SK-N-SH (cell line): ENCODE data around the gene CLEC3A. TPM values are rescaled to one million over a fixed set of nuclear protein-coding genes. Genes with fewer than 3 reads are reported as not detected.

Experiments used
- CTCF ChIA-PET: fragments of 300-600, 350-600 bp; formaldehyde crosslinking; extraction: SDS; loops from one replicate; lab custom pipeline; 2021; lab: Yijun Ruan, JAX
- POLR2A ChIA-PET: fragments of 350-600 bp; sonication (Branson Sonifier 250); formaldehyde crosslinking; extraction: SDS; loops from one replicate; lab custom pipeline; 2020; ENCODE audit warnings: antibody characterized with exemption, inconsistent platforms; lab: Yijun Ruan, JAX
- DNase-seq: peaks from one replicate; pipeline ENCODE4 v3.0.0; 2012
- H2AFZ ChIP-seq: fragments of 200-600 bp; sonication (generic); 2 replicates; pipeline ENCODE4 v1.8.1; 2016; ENCODE audit warnings: antibody characterized with exemption, mild to moderate bottlenecking, low read depth
- H3F3A ChIP-seq: fragments of 200-600 bp; sonication (generic); replicated peaks from 2 replicates; pipeline ENCODE3; 2016; ENCODE audit warnings: antibody characterized with exemption, mild to moderate bottlenecking; ENCODE audit not compliant: insufficient read depth
- H3K27ac ChIP-seq, 2 experiments: fragments of 200-500 bp in 1 of 2; fragments of 200-600 bp in 1 of 2; sonication (Bioruptor generic) in 1 of 2; sonication (generic), shearing (Covaris generic) in 1 of 2; 2 replicates each; pipeline versions ENCODE4 v1.5.1 to v1.6.1; 2014 to 2016; ENCODE audit warnings: low read depth in 2 of 2, inconsistent platforms in 1 of 2, low read length in 1 of 2, mild to moderate bottlenecking in 1 of 2, mixed read lengths in 1 of 2
- H3K27me3 ChIP-seq: fragments of 200-600 bp; sonication (generic), shearing (Covaris generic); 2 replicates; pipeline ENCODE4 v1.6.1; 2016; ENCODE audit warnings: mixed run types; ENCODE audit not compliant: insufficient read depth
- H3K36me3 ChIP-seq, 2 experiments: fragments of 200-500 bp in 1 of 2; fragments of 200-600 bp in 1 of 2; sonication (Bioruptor generic) in 1 of 2; sonication (generic) in 1 of 2; replicated peaks in 1 of 2; 2 replicates each; pipeline versions ENCODE3 to v1.5.1; 2014 to 2016; ENCODE audit warnings: low read length in 1 of 2, mild to moderate bottlenecking in 1 of 2; ENCODE audit not compliant: insufficient read depth in 2 of 2, control insufficient read depth in 1 of 2
- H3K4me1 ChIP-seq, 2 experiments: fragments of 200-500 bp in 1 of 2; fragments of 200-600 bp in 1 of 2; sonication (Bioruptor generic) in 1 of 2; sonication (generic), shearing (Covaris generic) in 1 of 2; 2 replicates each; pipeline versions ENCODE4 v1.5.1 to v1.6.1; 2014 to 2016; ENCODE audit warnings: low read depth in 1 of 2, low read length in 1 of 2, mixed run types in 1 of 2; ENCODE audit not compliant: insufficient read depth in 2 of 2, control insufficient read depth in 1 of 2
- H3K4me2 ChIP-seq: fragments of 200-600 bp; sonication (generic), shearing (Covaris generic); 2 replicates; pipeline ENCODE4 v1.6.1; 2017; ENCODE audit warnings: mixed run types
- H3K4me3 ChIP-seq, 2 experiments: fragments of 200-500 bp in 1 of 2; fragments of 200-600 bp in 1 of 2; sonication (Bioruptor generic) in 1 of 2; sonication (generic), shearing (Covaris generic) in 1 of 2; 2 replicates each; pipeline versions ENCODE4 v1.5.1 to v1.8.1; 2014 to 2016; ENCODE audit warnings: low read depth in 2 of 2, inconsistent platforms in 1 of 2, low read length in 1 of 2, mild to moderate bottlenecking in 1 of 2, mixed read lengths in 1 of 2, moderate library complexity in 1 of 2
- H3K79me2 ChIP-seq: fragments of 200-600 bp; sonication (generic); 2 replicates; pipeline ENCODE4 v1.8.1; 2017; ENCODE audit warnings: mild to moderate bottlenecking; ENCODE audit not compliant: insufficient read depth
- H3K9ac ChIP-seq: fragments of 200-600 bp; sonication (generic); 2 replicates; pipeline ENCODE4 v1.6.1; 2017; ENCODE audit warnings: mixed run types
- H3K9me2 ChIP-seq: fragments of 200-600 bp; sonication (generic); 2 replicates; pipeline ENCODE4 v1.6.1; 2017; ENCODE audit warnings: mixed run types
- H3K9me3 ChIP-seq: fragments of 200-600 bp; sonication (generic); 2 replicates; pipeline ENCODE4 v1.6.1; 2017; ENCODE audit warnings: mixed run types, mild to moderate bottlenecking, moderate library complexity
- H4K20me1 ChIP-seq: fragments of 200-600 bp; sonication (generic); 2 replicates; pipeline ENCODE4 v1.6.1; 2017; ENCODE audit warnings: mild to moderate bottlenecking, mixed run types; ENCODE audit not compliant: insufficient read depth
- EP300 ChIP-seq, 2 experiments: IDR thresholded peaks; 2 replicates each; pipeline versions ENCODE4 v1.4.0 to v1.6.1; 2012; ENCODE audit warnings: borderline replicate concordance in 1 of 2, low read depth in 1 of 2, low read length in 1 of 2
- GABPA ChIP-seq: IDR thresholded peaks from 2 replicates; pipeline ENCODE4 v1.4.0; 2012; ENCODE audit warnings: low read depth, mild to moderate bottlenecking
- MEF2A ChIP-seq: IDR thresholded peaks from 2 replicates; pipeline ENCODE4 v1.4.0; 2012; ENCODE audit warnings: low read depth, borderline replicate concordance
- RXRA ChIP-seq: IDR thresholded peaks from 2 replicates; pipeline ENCODE4 v1.4.0; 2012; ENCODE audit warnings: low read depth, mild to moderate bottlenecking, borderline replicate concordance
- SIN3A ChIP-seq: IDR thresholded peaks from 2 replicates; pipeline ENCODE4 v1.6.1; 2012; ENCODE audit warnings: low read depth, mild to moderate bottlenecking, low read length, moderate library complexity, borderline replicate concordance
- USF1 ChIP-seq: IDR thresholded peaks from 2 replicates; pipeline ENCODE4 v1.4.0; 2012; ENCODE audit warnings: low read depth, borderline replicate concordance
- YY1 ChIP-seq: IDR thresholded peaks from 2 replicates; pipeline ENCODE4 v1.4.0; 2012; ENCODE audit warnings: low read depth, mild to moderate bottlenecking
- WGBS: methylation state at CpG from one replicate; pipeline ENCODE4 v1.1.6; 2017; ENCODE audit warnings: low lambda C conversion rate; 5-methylcytosine and 5-hydroxymethylcytosine counted together
- polyA plus RNA-seq, 3 experiments: library from polyadenylated mRNA; depleted of rRNA; stranded (reverse); fragments of >200 nt; gene quantifications; 2 replicates each; pipeline ENCODE4 v1.2.3, GENCODE V29; 2012
- TF ChIP-seq, protein P1 (sequence below): IDR thresholded peaks from 2 replicates; pipeline ENCODE4 v1.6.1; 2012; ENCODE audit warnings: mild to moderate bottlenecking, low read depth, low read length, moderate library complexity
- TF ChIP-seq, protein P2 (sequence below): fragments of 150-350 bp; IDR thresholded peaks from 2 replicates; pipeline ENCODE4 v1.6.1; 2016; ENCODE audit warnings: mild to moderate bottlenecking, low read depth, low read length

CLEC3A gene
- 0.03 TPM in 1 of 2 replicates, not detected in the other for polyA plus RNA-seq (2012; rRNA removed)
- not detected in 2 replicates for polyA plus RNA-seq (2012; cell fraction: cytosol; rRNA removed)
- polyA plus RNA-seq (2012; cell fraction: nucleus; rRNA removed), result not detected in 2 replicates

DNA sequence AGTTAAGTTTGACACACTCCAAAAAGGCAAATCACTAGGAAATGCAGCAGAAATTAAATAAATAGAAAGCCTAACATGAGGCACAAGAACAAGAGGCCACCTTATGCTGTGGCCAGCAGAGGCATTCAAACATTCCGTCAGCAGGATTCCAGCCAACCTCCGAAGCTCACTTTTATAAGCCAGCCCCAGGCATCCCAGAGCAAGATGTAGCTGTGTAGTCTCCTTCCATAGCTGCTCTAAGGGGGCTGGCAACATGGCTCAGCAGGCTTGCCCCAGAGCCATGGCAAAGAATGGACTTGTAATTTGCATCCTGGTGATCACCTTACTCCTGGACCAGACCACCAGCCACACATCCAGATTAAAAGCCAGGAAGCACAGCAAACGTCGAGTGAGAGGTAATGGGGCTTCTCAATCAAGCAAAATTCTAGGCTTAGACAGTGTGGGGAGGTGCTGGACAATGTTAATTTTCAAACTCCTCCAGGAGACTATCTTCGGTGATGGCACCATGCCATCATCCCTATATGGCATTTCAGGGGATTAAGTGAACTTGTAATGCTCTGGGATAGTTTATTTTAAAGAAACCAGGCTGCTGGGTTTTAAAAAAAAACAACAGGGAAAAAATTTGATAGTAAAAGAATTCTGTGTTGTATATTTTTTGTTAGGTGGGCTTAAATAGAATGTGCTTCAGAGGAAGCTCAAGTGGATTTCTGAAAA is at the start of gene CLEC3A:
TSS of gene CLEC3A (plus strand) at position 202 of the 714 bp plus-strand sequence. CDS start at position 281, 79 bp downstream.
- Histone ChIP-seq H2AFZ (no peak within 1 kb of the TSS), H3K4me3 (no peak within 1 kb of the TSS), H3K4me2 (no peak within 1 kb of the TSS), H3K4me1 (no peaks in the 10 kb centered on the region; a peak in 1 of 4 replicates), H3K27me3 (no peaks in the 10 kb centered on the region), H4K20me1 (no peaks in the 10 kb centered on the region), H3F3A (no peaks in the 10 kb centered on the region), H3K9me3 (no peaks in the 10 kb centered on the region), H3K9me2 (no peaks in the 10 kb centered on the region), H3K27ac (no peak within 1 kb of the TSS), H3K9ac (no peak within 1 kb of the TSS), H3K79me2 (no peaks in the 10 kb centered on the region), H3K36me3 (no peaks in the 10 kb centered on the region)
- POLR2A ChIA-PET, result no interaction called here
- no peak for DNase-seq
- no peak for TF ChIP-seq USF1
- TF ChIP-seq, protein P1, sequence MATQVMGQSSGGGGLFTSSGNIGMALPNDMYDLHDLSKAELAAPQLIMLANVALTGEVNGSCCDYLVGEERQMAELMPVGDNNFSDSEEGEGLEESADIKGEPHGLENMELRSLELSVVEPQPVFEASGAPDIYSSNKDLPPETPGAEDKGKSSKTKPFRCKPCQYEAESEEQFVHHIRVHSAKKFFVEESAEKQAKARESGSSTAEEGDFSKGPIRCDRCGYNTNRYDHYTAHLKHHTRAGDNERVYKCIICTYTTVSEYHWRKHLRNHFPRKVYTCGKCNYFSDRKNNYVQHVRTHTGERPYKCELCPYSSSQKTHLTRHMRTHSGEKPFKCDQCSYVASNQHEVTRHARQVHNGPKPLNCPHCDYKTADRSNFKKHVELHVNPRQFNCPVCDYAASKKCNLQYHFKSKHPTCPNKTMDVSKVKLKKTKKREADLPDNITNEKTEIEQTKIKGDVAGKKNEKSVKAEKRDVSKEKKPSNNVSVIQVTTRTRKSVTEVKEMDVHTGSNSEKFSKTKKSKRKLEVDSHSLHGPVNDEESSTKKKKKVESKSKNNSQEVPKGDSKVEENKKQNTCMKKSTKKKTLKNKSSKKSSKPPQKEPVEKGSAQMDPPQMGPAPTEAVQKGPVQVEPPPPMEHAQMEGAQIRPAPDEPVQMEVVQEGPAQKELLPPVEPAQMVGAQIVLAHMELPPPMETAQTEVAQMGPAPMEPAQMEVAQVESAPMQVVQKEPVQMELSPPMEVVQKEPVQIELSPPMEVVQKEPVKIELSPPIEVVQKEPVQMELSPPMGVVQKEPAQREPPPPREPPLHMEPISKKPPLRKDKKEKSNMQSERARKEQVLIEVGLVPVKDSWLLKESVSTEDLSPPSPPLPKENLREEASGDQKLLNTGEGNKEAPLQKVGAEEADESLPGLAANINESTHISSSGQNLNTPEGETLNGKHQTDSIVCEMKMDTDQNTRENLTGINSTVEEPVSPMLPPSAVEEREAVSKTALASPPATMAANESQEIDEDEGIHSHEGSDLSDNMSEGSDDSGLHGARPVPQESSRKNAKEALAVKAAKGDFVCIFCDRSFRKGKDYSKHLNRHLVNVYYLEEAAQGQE, result no peak
- TF ChIP-seq GABPA, result no peak
- no peak for TF ChIP-seq RXRA
- TF ChIP-seq MEF2A, result no peak
- TF ChIP-seq YY1, result no peak
- TF ChIP-seq, protein P2, sequence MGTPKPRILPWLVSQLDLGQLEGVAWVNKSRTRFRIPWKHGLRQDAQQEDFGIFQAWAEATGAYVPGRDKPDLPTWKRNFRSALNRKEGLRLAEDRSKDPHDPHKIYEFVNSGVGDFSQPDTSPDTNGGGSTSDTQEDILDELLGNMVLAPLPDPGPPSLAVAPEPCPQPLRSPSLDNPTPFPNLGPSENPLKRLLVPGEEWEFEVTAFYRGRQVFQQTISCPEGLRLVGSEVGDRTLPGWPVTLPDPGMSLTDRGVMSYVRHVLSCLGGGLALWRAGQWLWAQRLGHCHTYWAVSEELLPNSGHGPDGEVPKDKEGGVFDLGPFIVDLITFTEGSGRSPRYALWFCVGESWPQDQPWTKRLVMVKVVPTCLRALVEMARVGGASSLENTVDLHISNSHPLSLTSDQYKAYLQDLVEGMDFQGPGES, result no peak
- no peak for TF ChIP-seq SIN3A
- TF ChIP-seq EP300 (IDR thresholded peaks at IDR 0.05; ENCODE audit: borderline replicate concordance in 1 of 2, low read depth in 1 of 2, low read length in 1 of 2), result no peak
- CTCF ChIA-PET, result no interaction called here
- WGBS, result 19% methylated on average over 5 of the region's 5 CpGs

DNA sequence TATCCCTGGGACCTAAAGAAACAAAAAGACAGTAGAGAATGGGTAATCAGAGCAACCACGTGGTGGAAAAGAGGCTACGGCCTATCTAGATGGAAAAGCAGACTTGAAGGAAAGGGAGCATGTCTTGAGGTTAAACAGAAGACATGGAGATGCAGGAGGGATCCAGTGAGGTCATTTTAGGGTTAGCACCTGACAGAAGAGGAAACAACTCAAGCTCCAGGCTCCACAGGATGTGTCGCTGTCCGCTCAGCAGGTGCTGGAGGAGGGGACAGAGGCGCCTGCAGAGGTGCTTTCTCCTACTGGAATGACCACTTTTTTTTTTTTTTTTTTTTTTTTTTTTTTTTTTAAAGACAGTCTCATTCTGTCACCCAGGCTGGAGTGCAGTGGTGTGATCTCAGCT is 47.5 kb upstream of the CLEC3A start:
- Histone ChIP-seq H3K79me2 (no peaks in the 10 kb centered on the region), H3K4me1 (peaks cover 0 to 10% of the 10 kb centered on the region in 2 experiments; a peak in 2 of 4 replicates), H3K36me3 (peaks cover 0 to 5% of the 10 kb centered on the region in 2 experiments), H4K20me1 (no peaks in the 10 kb centered on the region), H2AFZ (no peak overlapping the region), H3K27me3 (no peaks in the 10 kb centered on the region), H3K27ac (no peak overlapping the region), H3K9me3 (no peaks in the 10 kb centered on the region), H3F3A (no peaks in the 10 kb centered on the region), H3K4me2 (no peak overlapping the region), H3K9me2 (no peaks in the 10 kb centered on the region), H3K4me3 (no peak overlapping the region), H3K9ac (no peak overlapping the region)
- WGBS, result 84% methylated on average over 5 of the region's 5 CpGs
- POLR2A ChIA-PET, result no interaction called here
- no peak for DNase-seq
- TF ChIP-seq MEF2A, result no peak
- TF ChIP-seq, protein P1, result peak; percentile 93
- CTCF ChIA-PET, result interaction anchor here (1.6 to 9.0 kb wide), 3 partner anchors 28 to 740 kb away, joined by 3 to 84 read pairs (median 28); no protein-coding TSS in a partner anchor
